Skin of body (tissue), 2 donors: ENCODE measurements around the gene ZNF865. TPM values are rescaled to one million over a fixed set of nuclear protein-coding genes. Genes with fewer than 3 reads are reported as not detected.

Experiments used
- DNase-seq: peaks from one replicate; lab custom pipeline; 2025; lab: John Stamatoyannopoulos, UW
- total RNA-seq: library from RNA; depleted of rRNA; stranded (reverse); fragments of >200 nt; gene quantifications from one replicate; pipeline ENCODE4 v1.2.3, GENCODE V29; 2014

ZNF865 gene
- total RNA-seq, 1 donor from 2014 or later: 2.1 TPM

DNA sequence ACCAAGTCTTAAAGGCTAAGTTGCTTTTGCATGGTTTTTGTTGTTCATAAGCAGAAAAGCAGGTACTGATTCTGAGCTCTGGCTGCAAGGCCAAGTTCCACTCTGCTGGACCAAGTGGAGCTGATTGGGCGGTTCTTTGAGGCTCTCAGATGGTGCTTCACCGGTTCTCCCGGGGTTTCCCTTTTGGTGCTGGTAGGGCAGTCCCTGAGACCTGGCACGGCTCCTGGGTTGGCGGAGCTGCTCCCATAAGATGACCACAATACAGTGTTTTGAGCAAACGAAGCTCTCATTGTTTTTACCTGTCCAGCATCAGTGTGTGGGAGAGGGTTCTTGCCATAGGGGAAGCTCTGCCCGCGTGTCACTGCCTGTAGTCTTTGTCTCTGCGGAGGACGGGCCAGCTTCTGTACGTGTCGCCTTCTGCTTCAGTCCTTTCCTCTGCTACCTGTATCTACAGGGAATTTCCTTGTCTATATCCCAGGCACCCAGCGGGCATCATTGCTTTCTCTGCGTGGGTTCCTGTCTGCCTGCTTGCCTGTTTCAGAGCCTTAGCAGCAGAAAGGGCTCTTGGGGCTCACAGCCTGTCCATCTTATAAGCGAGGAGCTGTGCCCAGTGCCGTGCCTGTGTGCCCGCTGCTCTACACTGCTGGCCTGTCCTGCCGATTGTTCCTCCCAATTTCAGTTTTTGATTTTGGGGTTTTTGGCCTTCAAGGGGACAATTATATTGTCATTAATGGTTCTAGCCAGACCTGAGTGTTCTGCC lies 51.7 kb downstream of the ZNF865 start:
- no peak for DNase-seq

DNA sequence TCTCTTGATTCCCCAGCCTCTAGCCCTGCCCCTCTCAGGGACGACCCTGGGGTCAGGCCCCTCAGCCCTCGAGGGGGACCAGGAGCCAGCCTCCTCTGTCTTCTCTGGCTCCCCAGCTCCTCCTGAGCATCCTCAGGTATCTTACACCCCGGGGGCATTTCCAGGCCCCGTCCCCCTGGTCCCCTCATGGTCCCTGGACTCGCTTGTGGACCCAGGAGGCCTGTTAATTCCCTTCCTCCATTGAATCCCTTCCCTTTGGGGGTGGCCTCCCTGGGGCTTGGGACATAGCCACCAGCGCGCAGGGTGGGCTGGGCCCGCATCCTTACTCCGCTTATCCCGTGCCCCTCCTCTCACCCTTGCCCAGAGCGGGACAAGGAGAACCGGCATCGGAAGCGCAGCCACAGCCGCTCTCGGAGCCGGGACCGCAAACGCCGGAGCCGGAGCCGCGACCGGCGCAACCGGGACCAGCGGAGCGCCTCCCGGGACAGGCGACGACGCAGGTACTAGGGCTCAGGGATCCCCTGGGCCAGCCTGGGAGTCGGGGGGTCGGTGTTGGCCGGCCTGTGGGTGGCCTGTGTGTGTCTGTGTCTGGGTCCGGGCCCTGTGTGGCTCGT lies 53.5 kb downstream of the ZNF865 start:
- no peak for DNase-seq

DNA sequence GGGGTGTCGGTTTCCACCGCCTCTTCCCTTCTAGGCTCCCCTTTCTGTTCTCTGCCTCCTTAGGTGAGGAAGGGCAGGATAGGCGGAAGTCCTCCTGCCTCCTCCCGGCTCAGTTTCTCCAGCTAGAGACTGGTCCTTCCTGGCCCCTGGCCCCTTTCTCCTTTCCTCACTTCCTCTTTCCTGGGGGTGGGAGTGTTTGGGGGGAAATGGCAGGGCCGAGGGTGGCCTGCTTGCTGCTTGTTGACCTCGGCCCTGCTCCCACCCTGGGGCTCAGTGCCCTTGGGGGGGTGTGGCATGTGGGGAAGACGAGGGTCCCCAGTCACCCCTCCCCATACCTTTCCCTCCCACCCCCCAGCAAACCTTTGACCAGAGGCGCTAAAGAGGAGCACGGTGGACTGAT lies 54.4 kb downstream of the ZNF865 start:
- no peak for DNase-seq

DNA sequence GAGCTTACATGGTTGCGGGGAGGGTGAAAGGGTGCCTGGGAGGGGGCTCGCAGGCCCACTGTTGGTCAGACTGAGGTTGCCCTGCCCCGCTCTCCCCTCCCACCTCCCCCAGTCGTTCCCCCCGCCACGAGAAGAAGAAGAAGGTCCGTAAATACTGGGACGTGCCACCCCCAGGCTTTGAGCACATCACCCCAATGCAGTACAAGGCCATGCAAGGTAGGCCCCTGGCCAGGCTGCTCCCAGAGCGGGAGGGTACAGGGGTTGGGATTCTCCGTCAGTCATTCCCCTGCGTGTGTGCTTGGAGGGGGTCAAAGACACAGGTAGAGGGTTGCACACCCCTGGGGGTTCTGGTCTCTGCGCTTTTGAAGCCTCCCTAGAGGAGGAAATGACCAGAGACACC lies 55.0 kb downstream of the ZNF865 start:
- DNase-seq: no peak

DNA sequence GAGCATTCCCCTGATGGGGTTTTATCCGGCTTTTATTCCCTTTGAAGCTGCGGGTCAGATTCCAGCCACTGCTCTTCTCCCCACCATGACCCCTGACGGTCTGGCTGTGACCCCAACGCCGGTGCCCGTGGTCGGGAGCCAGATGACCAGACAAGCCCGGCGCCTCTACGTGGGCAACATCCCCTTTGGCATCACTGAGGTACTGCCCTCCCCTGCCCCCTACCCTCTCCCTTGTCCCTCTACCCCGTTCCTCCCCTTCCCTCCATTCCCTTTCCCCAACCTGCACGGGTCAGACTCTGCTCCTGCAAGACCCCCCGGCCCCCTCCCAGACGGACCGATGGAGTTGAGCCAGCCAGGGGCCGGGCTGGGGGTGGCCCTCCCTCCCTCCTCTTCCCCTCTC lies 55.5 kb downstream of the ZNF865 start:
- DNase-seq: no peak

DNA sequence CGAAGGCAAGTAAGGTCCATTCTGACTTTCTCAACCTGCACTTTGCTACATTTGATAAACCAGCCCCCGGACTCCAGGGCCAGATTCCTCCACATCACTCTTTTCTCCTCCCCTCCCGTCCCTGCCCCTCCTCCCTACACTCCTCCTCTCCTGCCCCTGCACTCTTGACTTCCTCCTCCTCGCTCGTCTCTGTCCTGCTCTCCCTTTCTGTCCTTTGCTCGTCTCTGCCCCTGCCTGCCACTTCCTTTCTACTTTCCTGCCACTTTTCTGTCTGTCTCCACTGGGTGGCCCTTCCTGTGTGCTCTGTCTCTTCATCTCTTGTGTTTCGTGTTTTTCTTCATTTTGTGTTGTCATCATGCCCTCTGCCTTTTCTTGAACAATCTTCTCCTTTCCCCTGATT lies 56.4 kb downstream of the ZNF865 start:
- DNase-seq: no peak

DNA sequence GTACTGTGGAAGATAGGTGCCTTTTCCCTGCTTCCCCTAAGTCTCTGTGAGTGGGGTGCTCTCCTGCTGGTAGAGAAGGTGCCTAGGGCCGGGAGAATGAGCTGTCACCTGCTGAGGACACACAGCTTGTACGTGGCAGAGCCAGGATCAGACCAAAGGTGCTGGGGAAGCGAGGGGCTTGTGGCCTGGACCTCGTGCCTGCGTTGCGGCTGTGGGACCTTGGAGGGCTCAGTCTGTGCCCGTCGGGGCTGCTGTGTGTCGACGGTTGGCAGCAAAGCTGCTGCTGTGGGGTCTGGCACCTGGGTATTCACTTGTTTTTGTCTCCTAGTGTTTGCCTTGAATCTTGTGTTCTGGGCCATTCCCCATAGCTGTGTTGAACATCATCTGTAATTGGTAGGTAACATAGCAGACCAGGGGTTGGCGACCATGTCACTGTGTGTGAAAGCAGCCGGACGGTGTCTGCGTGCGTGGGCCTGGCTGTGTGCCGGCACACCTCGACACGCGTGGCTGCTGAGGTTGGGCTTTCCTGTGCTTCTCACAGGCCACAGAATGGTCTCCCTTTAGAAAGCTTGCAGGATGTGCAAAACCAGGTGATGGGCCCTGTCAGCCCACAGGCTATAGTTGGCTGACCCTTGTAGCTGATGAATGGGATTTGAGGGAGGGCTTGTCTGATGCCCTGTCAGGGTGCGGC lies 58.5 kb downstream of the ZNF865 start:
- no peak for DNase-seq

DNA sequence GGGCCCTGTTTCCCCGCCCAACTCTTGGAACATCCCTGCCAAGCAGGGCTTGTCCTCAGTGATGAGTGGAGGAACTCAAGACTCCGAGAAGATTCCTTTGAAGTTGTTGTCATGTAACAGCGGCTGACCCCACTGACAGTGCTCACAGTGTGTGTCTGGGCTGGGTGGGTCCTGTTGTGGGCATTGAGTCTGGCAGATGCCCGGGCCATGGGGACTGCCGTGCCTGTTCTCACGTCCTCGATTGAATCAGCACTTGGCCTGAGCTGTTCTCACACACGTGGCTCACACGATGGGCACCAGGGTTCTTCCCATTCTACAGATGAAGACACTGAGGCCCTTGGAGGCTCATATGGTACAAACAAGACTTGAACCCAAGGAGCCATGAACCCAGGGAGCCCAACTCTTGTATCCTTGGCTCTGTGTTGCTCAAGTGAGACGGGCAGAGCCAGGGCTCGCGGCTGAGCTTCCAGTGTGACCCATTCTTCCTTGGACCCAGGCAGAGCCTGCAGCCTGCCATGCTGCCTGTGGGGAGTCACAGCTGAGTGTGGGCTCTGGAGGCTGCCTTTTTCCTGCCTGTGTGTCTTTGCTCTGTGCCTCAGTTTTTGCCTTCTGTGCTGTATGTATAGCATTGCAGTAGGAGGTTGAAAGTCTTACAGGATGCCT lies 61.0 kb downstream of the ZNF865 start:
- no peak for DNase-seq

Other genes with a start within 250 kb of the ZNF865 start
- not detected for gene GARIN5B, start 242.4 kb upstream of the ZNF865 start, total RNA-seq
- 0.30 TPM for gene IL11, start 235.2 kb upstream of the ZNF865 start, total RNA-seq
- not detected for gene TMEM190, start 228.8 kb upstream of the ZNF865 start, total RNA-seq
- gene TMEM238, start 221.4 kb upstream of the ZNF865 start, total RNA-seq: 0.30 TPM
- 377 TPM for gene RPL28, start 219.7 kb upstream of the ZNF865 start, total RNA-seq
- 25.4 TPM for gene UBE2S, start 197.9 kb upstream of the ZNF865 start, total RNA-seq
- 0.10 TPM for gene SHISA7, start 162.3 kb upstream of the ZNF865 start, total RNA-seq
- 23.0 TPM for gene ISOC2, start 144.0 kb upstream of the ZNF865 start, total RNA-seq
- not detected for gene C19orf85, start 140.9 kb upstream of the ZNF865 start, total RNA-seq
- 1.1 TPM for gene ZNF628, start 129.0 kb upstream of the ZNF865 start, total RNA-seq
- gene NAT14, start 120.5 kb upstream of the ZNF865 start, total RNA-seq: 6.1 TPM
- 16.5 TPM for gene SSC5D, start 117.2 kb upstream of the ZNF865 start, total RNA-seq
- not detected for gene SBK2, start 68.5 kb upstream of the ZNF865 start, total RNA-seq
- gene SBK3, start 60.1 kb upstream of the ZNF865 start, total RNA-seq: not detected
- gene ZNF579, start 24.8 kb upstream of the ZNF865 start, total RNA-seq: 2.2 TPM
- gene FIZ1, start 6.1 kb upstream of the ZNF865 start, total RNA-seq: 3.2 TPM
- gene ZNF524, start 5.4 kb upstream of the ZNF865 start, total RNA-seq: 6.4 TPM
- 3.2 TPM for gene ZNF784, start 18.9 kb downstream of the ZNF865 start, total RNA-seq
- 4.0 TPM for gene ZNF580, start 35.4 kb downstream of the ZNF865 start, total RNA-seq
- gene ZNF581, start 38.0 kb downstream of the ZNF865 start, total RNA-seq: 12.4 TPM
- gene CCDC106, start 42.6 kb downstream of the ZNF865 start, total RNA-seq: 4.2 TPM
- gene U2AF2, start 49.4 kb downstream of the ZNF865 start, total RNA-seq: 64.1 TPM
- gene EPN1, start 69.6 kb downstream of the ZNF865 start, total RNA-seq: 20.8 TPM
- not detected for gene NLRP9, start 132.8 kb downstream of the ZNF865 start, total RNA-seq
- not detected for gene RFPL4A, start 153.4 kb downstream of the ZNF865 start, total RNA-seq
- not detected for gene RFPL4AL1, start 163.5 kb downstream of the ZNF865 start, total RNA-seq
- gene NLRP11, start 226.4 kb downstream of the ZNF865 start, total RNA-seq: not detected
- gene NLRP4, start 230.9 kb downstream of the ZNF865 start, total RNA-seq: not detected